Natural killer cell (primary cell): Measurements from ENCODE around the gene OR10H5. TPM values are rescaled to one million over a fixed set of nuclear protein-coding genes. Genes with fewer than 3 reads are reported as not detected.

Source experiments
- ATAC-seq, 3 donors: fragments of 150-1000 bp in 2 of 3; fragments of 200-7000 bp in 1 of 3; cut with Tn5 transposase; 1 replicate in 1 of 3; 2 replicates in 2 of 3; pipeline ENCODE4 v1.10.0; 2021; ENCODE audit warnings: mild to moderate bottlenecking in 2 of 3, moderate library complexity in 2 of 3
- DNase-seq, 2 donors: peaks; one replicate each; pipeline versions ENCODE4 v3.0.0 to v3.0.0-alpha.2; 2013 to 2021; ENCODE audit warnings: mixed read lengths in 1 of 2
- H3K27ac ChIP-seq: one replicate; pipeline ENCODE4 v1.5.1; 2013; ENCODE audit warnings: mild to moderate bottlenecking, low read length
- H3K27me3 ChIP-seq: one replicate; pipeline ENCODE4 v1.6.1; 2013; ENCODE audit warnings: low read length; ENCODE audit not compliant: control insufficient read depth, insufficient read depth
- H3K36me3 ChIP-seq: one replicate; pipeline ENCODE4 v1.6.1; 2013; ENCODE audit warnings: low read length; ENCODE audit not compliant: control insufficient read depth, insufficient read depth
- H3K4me1 ChIP-seq: one replicate; pipeline ENCODE4 v1.6.1; 2013; ENCODE audit warnings: low read length; ENCODE audit not compliant: control insufficient read depth, insufficient read depth
- H3K4me3 ChIP-seq: one replicate; pipeline ENCODE4 v1.5.1; 2013; ENCODE audit warnings: low read length
- H3K9me3 ChIP-seq: one replicate; pipeline ENCODE4 v1.6.1; 2013; ENCODE audit warnings: low read length; ENCODE audit not compliant: control insufficient read depth, insufficient read depth
- H3K27ac Mint-ChIP-seq, 2 donors: one replicate each; pipeline ENCODE4 v1.8.0; 2022; ENCODE audit warnings: mild to moderate bottlenecking in 2 of 2, mixed read lengths in 2 of 2, moderate library complexity in 1 of 2
- H3K27me3 Mint-ChIP-seq, 2 donors: one replicate each; pipeline ENCODE4 v1.8.0; 2022; ENCODE audit warnings: low read depth in 2 of 2, mixed read lengths in 2 of 2
- H3K36me3 Mint-ChIP-seq: one replicate; pipeline ENCODE4 v1.8.0; 2022; ENCODE audit warnings: mixed read lengths
- H3K4me1 Mint-ChIP-seq, 2 donors: one replicate each; pipeline ENCODE4 v1.8.0; 2022; ENCODE audit warnings: mixed read lengths in 2 of 2
- H3K4me3 Mint-ChIP-seq: one replicate; pipeline ENCODE4 v1.8.0; 2022; ENCODE audit warnings: mild to moderate bottlenecking, moderate library complexity, mixed read lengths
- H3K9me3 Mint-ChIP-seq, 2 donors: one replicate each; pipeline ENCODE4 v1.8.0; 2022; ENCODE audit warnings: mixed read lengths in 2 of 2
- WGBS: methylation state at CpG from one replicate; pipeline ENCODE4 v1.1.7; 2013; ENCODE audit warnings: missing lambda C conversion rate; ENCODE audit not compliant: insufficient coverage; 5-methylcytosine and 5-hydroxymethylcytosine counted together
- intact Hi-C: fragments of 100-400 bp; cut with micrococcal nuclease; formaldehyde crosslinking; loops from one replicate; pipeline ENCODE4 v1.14.2; 2022
- total RNA-seq, 4 donors: library from RNA; stranded (reverse); fragments of 120-200 nt in 1 of 4; gene quantifications; one replicate each; pipeline versions ENCODE4 v1.2.3 to v1.2.4, GENCODE V29; 2013 to 2022
- TF ChIP-seq, protein P1 (sequence below): fragments of 200-600 bp; IDR thresholded peaks from one replicate; pipeline ENCODE4 v1.8.0; 2022; ENCODE audit warnings: antibody characterized with exemption

The OR10H5 gene
- total RNA-seq, 3 donors from 2014 or later (not counting 1 experiment from before 2014, with no cell fraction given): not detected

DNA sequence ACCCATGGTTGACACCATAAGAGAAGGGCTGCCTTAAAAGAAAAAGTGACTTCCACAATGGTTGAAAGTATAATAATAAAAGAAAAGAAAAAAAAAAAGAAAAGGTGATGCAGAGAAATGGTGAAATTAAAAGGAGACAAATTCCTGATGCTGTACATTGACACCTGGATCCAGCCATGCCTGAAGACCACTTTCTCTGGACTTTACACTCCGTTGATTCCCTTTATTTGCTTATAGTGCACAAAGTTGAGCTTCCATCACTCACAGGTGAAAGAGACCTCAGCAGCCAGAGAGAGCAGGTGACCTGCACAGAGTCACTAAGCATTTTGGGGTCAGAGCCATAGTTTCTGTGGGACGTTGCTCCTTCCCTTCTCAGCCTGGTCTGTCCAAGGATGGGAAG lies 12.2 kb upstream of the OR10H5 start:
- Mint-ChIP-seq H3K4me1 (no peaks in the 10 kb centered on the region), H3K36me3 (no peaks in the 10 kb centered on the region), H3K27ac (no peak overlapping the region), H3K9me3 (no peaks in the 10 kb centered on the region), H3K4me3 (no peak overlapping the region), H3K27me3 (peaks cover 32 to 35% of the 10 kb centered on the region in 2 donors)
- Histone ChIP-seq H3K9me3 (no peaks in the 10 kb centered on the region), H3K4me3 (no peak overlapping the region), H3K27me3 (peaks cover 3% of the 10 kb centered on the region), H3K27ac (no peak overlapping the region), H3K4me1 (no peaks in the 10 kb centered on the region), H3K36me3 (no peaks in the 10 kb centered on the region)
- intact Hi-C loops: no loop called here
- WGBS: 64% methylated on average over 2 of the region's 2 CpGs
- DNase-seq (no peak), ATAC-seq (no peak)
- TF ChIP-seq, protein P1, sequence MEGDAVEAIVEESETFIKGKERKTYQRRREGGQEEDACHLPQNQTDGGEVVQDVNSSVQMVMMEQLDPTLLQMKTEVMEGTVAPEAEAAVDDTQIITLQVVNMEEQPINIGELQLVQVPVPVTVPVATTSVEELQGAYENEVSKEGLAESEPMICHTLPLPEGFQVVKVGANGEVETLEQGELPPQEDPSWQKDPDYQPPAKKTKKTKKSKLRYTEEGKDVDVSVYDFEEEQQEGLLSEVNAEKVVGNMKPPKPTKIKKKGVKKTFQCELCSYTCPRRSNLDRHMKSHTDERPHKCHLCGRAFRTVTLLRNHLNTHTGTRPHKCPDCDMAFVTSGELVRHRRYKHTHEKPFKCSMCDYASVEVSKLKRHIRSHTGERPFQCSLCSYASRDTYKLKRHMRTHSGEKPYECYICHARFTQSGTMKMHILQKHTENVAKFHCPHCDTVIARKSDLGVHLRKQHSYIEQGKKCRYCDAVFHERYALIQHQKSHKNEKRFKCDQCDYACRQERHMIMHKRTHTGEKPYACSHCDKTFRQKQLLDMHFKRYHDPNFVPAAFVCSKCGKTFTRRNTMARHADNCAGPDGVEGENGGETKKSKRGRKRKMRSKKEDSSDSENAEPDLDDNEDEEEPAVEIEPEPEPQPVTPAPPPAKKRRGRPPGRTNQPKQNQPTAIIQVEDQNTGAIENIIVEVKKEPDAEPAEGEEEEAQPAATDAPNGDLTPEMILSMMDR: no peak

DNA sequence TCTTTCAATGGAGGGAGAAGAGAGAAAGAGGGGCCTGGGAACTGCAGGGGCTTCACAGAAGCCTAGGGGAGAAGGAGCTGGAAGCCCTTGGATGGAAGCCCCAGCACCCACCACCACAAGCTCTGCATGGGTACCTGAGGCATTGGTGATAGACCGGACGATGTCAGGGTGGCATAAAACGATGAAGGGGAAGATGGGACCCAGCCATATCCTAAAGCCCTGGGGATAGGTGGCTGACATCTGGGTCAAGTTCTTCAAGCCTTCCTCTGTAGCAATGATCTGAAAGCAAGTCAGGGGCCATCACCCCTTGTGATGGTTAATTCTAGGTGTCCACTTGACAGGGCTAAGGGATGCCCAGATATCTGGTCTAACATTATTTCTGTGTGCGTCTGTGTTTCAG lies 11.2 kb upstream of the OR10H5 start:
- DNase-seq (no peak), ATAC-seq (no peak)
- Histone ChIP-seq H3K4me3 (no peak overlapping the region), H3K9me3 (no peaks in the 10 kb centered on the region), H3K27ac (no peak overlapping the region), H3K27me3 (peaks cover 3% of the 10 kb centered on the region), H3K4me1 (no peaks in the 10 kb centered on the region), H3K36me3 (no peaks in the 10 kb centered on the region)
- Mint-ChIP-seq H3K4me3 (no peak overlapping the region), H3K4me1 (no peaks in the 10 kb centered on the region), H3K9me3 (no peaks in the 10 kb centered on the region), H3K27me3 (peaks cover 23 to 29% of the 10 kb centered on the region in 2 donors), H3K36me3 (no peaks in the 10 kb centered on the region), H3K27ac (no peak overlapping the region)
- 78% methylated on average over 4 of the region's 4 CpGs for WGBS
- intact Hi-C loops: no loop called here
- TF ChIP-seq, protein P1: no peak

DNA sequence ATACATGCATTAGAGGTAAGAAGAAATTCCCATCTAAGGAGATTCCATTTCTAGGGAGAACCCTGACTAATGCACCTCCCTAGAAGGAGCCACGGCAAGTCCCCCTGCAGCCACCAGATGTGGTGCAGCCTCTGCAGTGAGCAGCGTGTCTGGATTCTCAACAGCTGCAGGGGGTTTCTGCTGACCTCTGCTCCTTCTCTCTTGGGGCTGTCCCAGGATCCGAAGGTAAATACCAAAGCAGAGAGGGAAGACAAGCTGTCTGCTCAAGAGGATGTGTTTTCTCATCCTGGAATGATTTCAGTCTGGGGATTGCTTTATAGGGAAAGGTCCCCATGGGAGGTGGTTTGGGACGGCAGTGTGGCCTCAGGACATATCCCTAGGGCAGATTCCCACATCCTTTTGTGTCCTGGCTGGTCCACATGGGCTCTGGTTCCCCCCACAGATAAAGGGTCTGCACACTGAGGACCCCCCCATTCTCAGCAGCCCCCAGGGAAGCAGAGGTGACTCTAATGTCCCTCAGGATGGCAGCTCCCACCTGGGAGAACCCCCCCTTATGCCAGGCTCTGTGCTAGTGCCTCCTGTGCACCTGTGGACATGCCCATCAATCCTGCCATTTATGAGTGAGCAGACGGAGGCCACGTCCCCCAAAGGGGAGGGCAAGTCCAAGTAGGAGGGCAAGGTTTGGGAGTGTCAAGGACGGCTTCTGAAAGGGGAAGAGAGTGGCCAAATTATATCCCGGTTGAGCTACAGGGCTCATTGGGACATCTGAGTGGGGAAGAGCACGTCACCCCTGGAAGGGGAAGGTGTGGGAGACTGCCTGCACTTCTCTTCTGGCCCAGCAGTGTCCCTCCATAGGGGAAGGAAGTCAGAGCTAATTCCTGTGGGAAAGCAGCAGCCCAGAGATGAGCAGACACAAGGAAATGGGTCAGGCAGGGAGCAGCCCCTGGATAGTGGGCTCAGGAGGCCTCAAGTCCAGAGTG lies 10.2 kb upstream of the OR10H5 start:
- Mint-ChIP-seq H3K4me1 (no peaks in the 10 kb centered on the region), H3K4me3 (no peak overlapping the region), H3K36me3 (no peaks in the 10 kb centered on the region), H3K9me3 (no peaks in the 10 kb centered on the region), H3K27ac (no peak overlapping the region), H3K27me3 (peaks cover 13 to 23% of the 10 kb centered on the region in 2 donors)
- Histone ChIP-seq H3K27me3 (peaks cover 3% of the 10 kb centered on the region), H3K36me3 (no peaks in the 10 kb centered on the region), H3K9me3 (no peaks in the 10 kb centered on the region), H3K4me3 (no peak overlapping the region), H3K4me1 (no peaks in the 10 kb centered on the region), H3K27ac (no peak overlapping the region)
- no peak for DNase-seq
- WGBS: 60% methylated on average over 9 of the region's 9 CpGs
- intact Hi-C loops: no loop called here
- ATAC-seq: no peak
- TF ChIP-seq, protein P1: no peak
